ENCODE results near the gene CPEB4.

Gene CPEB4

DNA sequence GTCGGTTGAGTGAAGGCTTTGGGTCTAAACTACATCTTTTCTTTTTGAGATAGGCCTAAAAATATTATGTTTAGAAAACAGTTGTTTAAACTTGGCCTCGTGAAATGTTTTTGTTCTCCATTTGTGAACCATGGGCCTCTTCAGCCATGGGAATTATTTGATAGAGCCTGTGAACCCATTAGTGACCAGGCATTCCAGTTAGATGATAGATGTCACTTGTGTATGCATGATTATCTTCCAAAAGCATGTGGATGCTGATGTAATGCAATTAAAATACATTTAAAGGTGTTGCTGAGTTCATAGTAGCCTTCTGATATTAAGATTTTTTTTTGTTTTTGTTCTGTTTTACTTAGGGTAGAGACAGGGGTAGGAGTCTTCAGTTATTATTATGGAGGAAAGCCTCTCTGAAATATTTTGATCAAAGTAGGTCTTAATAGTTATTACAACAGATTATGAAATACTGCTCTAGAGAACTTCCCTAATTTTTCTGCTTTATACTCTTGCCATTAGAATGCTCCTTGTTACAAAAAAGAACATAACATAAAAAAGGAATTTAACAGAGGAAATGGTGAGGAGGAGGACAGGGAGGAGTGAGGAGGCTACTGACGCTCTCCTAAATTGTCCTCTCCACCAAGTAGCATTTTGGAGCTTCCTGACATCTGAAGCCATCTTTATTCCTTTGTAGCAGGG lies 32.9 kb downstream of the CPEB4 start:
- DNase-seq (ENCODE audit: insufficient read length, low spot score) (no peak), FAIRE-seq (no peak)
- no peak for TF ChIP-seq POLR2A (IDR thresholded peaks at IDR 0.05; ENCODE audit: low read depth, low read length)

DNA sequence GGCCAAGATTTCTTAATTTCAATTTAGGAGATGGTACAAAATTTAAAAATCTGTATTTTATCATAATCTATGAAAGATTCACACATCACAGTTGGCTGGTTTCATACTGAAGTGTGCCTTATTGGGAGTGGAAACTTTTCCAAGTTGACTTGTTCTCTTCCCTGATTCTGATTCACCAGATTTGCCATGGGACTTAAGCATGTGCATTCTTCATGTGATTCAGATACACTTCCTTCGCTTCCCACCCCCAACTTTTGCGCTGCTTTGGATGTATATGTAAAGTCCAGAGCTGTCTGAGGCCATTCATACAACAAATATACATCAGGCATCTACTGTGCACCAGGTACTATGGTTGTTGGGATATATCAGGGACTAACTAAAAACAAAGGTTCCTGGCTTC lies 34.4 kb downstream of the CPEB4 start:
- FAIRE-seq (no peak), DNase-seq (ENCODE audit: insufficient read length, low spot score) (no peak)
- no peak for TF ChIP-seq POLR2A (IDR thresholded peaks at IDR 0.05; ENCODE audit: low read depth, low read length)

DNA sequence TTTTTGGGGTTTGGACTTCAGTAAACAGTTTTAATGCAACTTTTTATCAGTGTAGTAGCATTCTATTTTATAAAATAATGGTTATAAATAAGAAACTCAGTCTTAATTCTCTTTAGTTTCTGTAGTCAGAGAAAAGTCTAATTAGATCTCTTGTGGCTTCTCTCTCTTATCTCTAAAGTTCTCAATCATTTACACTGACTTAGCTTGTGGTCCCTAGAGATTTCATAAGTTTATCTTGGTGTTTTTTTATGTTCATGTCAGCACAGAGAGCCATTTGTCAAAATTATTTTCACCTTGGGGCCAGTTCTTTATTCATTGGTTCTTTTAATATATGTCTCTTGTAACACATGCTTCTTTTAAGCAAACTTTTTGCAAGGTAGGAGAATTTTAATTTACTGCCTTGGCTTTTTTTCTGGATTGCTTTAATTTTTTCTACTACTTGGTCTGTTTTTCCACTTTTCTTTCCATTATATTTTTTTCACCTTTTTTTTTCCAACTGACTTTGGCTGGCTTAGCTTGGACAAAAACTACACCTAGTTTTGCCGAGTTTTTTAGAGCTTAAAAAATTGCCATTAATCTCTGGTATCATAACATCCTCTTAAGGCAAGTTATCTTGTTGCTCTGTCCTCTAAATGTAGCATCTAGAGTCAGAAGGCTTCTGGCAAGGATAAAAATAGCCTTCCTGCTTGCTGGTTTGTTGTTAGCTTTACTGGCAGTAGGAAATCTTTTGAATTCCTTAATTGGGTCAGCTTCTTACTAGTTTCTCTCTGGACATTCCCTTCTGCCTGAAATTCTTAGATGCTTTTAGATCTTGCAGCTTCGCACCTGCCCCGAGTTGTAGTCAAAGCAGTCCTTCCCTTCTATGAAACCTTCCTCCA lies 35.3 kb downstream of the CPEB4 start:
- no peak for FAIRE-seq
- no peak for TF ChIP-seq POLR2A (IDR thresholded peaks at IDR 0.05; ENCODE audit: low read depth, low read length)
- DNase-seq (ENCODE audit: insufficient read length, low spot score) = no peak

DNA sequence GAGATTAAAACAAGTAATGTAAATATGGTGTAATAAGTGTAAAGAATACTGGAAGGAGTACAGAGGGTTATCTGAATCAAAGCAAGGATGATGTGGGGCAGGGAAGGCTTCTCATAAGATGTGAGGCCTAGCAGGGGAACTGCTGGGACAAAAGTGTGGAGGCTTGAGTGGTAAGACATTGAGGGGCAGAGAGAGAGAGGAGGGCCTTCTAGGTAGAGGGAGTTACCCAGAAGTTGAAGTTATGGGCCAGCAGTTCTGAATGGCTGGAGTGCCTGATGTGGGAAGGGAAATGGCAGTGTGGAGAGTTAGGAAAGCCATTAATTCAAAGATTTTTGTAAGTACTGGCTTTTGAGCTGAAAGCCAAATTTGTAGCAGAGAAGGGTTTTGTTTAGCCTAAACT lies 36.8 kb downstream of the CPEB4 start:
- DNase-seq (ENCODE audit: insufficient read length, low spot score) (no peak), FAIRE-seq (no peak)
- TF ChIP-seq POLR2A (IDR thresholded peaks at IDR 0.05; ENCODE audit: low read depth, low read length) = no peak

DNA sequence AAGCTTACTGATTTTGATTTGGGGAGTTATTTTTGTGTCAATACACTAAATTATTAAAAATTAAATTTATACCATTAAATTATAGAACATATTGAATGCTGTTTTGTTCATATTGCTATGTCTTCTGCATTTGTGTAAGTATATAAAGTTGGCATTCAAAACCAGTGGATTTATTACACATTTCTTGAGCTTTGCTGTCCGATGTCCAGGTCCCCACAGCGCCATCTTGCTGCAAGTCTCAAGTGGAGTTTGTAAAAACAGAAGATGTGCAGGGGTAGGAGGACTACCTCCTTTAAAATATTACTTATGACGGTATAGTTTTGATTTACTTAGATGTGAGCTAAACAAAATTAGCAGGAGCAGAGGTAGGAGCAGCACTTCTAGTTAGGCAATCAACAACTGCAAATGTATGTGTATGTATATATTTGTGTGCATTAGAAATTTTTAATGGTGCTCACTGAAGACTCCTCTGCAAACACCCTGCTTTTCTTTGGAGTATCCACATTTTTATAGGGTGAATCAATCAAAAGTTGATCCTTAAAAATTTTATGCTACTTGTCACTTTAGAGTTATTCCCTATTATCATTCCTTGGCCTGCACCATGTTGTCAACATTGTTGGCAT lies 37.4 kb downstream of the CPEB4 start:
- DNase-seq (ENCODE audit: insufficient read length, low spot score) (no peak), FAIRE-seq (peak; percentile 23)
- no peak for TF ChIP-seq POLR2A (IDR thresholded peaks at IDR 0.05; ENCODE audit: low read depth, low read length)

DNA sequence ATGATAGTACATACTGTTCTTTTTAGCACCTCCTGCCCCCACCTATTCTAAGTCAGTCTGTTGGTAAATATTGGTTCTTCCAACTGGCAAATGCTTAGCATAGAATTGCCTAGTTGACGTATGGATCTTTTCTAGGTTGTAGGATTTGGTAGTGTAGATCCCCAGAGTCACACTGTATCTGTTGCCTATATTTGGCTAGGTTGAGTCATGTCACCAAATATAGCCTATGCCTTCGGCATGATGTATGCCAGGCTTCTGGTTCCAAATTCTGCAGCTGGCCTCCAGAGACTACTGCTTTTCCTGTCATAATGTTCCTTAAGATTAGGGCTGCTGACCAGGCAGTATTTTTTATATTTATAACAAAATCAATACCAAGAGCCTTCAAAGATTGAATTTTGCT lies 38.2 kb downstream of the CPEB4 start:
- DNase-seq (ENCODE audit: insufficient read length, low spot score) (no peak), FAIRE-seq (no peak)
- TF ChIP-seq POLR2A (IDR thresholded peaks at IDR 0.05; ENCODE audit: low read depth, low read length) = no peak

DNA sequence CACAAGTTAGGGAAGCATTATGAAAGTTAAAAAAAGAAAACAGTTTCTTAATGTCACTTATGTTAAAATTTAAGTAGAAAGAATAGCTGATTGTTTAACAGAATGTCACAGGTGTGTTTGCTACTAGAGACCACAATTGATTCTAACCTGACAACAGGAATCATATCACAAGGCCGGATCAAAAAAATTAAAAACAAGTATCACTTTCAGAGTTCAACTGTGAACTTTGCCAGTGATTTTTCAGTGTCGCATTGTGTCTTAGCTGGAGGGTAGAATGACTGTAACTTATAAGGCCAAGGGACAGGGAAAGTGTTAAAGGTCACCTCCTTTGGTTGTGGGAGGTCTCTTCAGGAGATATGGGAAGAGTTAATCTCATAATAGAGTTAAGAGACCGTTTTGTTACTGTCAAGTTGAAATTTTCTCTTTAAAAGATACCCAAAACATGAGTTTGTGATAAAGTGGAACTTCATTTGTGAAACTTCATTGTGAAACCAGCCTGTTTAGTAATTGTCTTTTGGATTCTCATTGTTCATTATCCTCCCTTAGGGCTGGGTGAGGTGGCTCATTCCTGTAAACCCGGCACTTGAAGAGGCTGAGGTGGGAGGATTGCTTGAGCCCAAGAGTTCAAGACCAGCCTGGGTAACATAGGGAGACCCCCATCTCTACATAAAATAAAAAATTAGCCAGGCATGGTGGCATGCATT lies 40.9 kb downstream of the CPEB4 start:
- no peak for TF ChIP-seq POLR2A (IDR thresholded peaks at IDR 0.05; ENCODE audit: low read depth, low read length)
- no peak for DNase-seq (ENCODE audit: insufficient read length, low spot score)
- no peak for FAIRE-seq

DNA sequence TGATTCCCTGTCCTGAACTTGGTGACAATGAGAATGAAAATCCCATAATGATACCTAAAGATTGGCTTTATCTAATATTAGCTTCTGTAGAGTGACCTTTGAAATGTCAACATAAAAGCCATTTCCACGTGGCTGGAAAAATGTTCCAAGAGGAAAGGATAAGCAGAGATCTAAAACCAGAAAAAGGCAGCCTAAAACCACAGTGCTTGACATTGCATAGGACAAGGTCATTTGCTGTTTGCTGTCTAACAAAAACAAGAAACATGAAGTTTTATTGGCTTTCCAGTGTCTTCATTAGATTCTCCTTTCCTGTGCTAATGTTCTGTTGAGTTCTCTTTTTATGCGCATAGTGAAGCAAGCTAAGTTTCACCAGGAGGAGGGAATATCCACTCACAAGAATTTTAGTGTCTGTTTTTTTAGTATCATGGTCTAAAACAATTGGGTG lies 44.6 kb downstream of the CPEB4 start:
- TF ChIP-seq POLR2A (IDR thresholded peaks at IDR 0.05; ENCODE audit: low read depth, low read length) = no peak
- FAIRE-seq = no peak
- DNase-seq (ENCODE audit: insufficient read length, low spot score) = no peak

DNA sequence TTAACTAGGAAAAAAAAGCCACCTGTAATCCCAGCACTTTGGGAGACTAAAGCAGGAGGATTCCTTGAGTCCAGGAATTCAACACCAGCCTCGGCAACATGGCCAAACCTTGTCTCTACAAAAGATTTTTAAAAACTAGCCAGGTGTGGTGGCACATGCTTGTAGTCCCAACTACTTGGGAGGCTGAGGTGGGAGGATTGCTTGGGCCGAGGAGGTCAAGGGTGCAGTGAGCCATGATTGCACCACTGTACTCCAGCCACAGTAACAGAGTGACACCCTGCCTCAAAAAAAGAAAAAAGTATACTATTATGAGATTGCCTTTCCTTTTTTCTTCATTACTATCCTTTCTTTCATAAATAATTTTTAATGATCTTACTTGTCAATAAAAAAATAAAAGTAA lies 45.8 kb downstream of the CPEB4 start:
- TF ChIP-seq POLR2A (IDR thresholded peaks at IDR 0.05; ENCODE audit: low read depth, low read length) = no peak
- FAIRE-seq (no peak), DNase-seq (ENCODE audit: insufficient read length, low spot score) (no peak)

DNA sequence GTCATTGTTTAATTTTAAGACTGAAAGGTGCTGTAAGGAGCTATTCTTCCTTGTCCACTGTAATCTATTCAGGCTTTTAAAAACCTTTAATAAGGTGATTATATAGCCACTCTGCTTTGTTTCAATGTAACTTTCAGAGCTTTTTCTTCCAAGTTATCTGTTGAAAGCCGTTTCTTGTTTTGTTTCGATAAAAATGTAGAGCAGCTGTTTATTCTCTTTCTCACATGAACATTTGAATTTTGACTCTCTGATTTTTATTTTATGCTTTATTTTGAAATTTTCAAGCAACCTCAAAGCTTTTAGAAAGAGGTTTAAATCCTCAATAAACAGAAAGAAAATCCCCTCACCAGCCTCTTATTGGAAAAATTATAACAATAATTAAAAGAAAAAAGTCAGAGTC lies 47.2 kb downstream of the CPEB4 start:
- FAIRE-seq = no peak
- TF ChIP-seq POLR2A (IDR thresholded peaks at IDR 0.05; ENCODE audit: low read depth, low read length) = no peak
- no peak for DNase-seq (ENCODE audit: insufficient read length, low spot score)

DNA sequence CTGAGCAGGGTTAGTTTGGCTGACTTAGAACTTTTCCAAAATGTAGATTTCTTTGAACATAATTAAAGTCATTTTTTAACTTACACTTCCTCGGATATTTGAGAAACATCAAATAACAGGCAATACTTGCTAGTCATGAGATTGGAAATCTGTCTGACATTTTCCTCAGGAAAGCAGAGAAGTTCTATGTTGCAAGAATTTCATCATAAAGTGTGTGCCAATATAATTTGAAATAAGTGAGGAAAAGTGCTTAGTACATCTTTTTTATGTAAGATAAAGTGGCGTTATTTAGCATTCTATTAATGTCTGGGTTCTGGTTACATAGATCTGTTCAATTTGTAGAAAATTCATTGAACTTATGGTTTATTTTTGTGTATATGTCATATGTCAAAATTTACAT lies 52.1 kb downstream of the CPEB4 start:
- FAIRE-seq (no peak), DNase-seq (ENCODE audit: insufficient read length, low spot score) (no peak)
- TF ChIP-seq POLR2A (IDR thresholded peaks at IDR 0.05; ENCODE audit: low read depth, low read length) = no peak

DNA sequence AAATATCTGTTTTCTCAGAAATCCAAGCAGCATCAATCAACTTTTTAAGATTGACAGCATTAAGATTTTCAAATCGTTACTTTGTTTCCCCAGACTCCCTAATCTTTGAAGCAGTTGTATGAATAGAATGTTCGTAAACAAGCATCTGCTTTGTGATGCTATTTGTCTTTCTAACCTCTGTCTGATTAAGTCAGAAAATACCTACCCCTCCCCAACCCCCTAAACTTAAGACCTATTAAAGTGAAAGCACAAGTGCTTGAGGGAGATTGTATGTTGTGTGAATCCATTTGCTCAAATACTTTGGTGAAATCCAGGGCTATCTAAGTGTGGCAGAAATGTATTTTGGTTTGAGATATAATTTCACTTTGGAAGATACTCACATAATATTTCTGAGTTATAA lies 53.0 kb downstream of the CPEB4 start:
- no peak for FAIRE-seq
- no peak for TF ChIP-seq POLR2A (IDR thresholded peaks at IDR 0.05; ENCODE audit: low read depth, low read length)
- no peak for DNase-seq (ENCODE audit: insufficient read length, low spot score)

DNA sequence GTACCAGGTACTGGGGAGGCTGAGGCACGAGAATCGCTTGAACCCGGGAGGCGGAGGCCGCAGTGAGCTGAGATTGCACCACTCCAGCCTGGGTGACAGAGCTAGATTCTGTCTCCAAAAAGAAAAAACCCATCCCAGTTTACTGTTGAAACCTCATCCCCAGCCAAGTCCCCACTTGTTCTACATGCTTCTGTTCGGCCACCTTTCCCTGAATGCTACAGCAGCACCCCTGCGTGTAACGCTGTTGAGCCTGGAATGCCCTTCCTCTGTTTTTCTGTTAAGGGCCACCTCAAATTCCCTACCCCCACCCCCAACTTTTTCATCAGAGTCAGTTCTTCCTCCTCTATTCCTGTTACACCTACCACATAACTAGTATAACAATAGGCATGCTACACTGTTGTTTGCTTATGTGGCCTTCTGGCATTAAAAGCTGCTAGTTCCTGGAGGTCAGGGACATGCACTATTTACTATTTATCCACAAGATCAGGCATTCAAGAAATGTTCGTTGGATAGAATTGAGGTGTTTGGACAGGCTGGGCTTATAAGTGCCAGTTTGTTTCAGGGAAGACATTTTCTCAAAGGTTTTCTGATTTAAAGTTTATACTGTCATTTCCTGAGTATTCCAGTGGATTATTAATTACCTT lies 53.7 kb downstream of the CPEB4 start:
- TF ChIP-seq POLR2A (IDR thresholded peaks at IDR 0.05; ENCODE audit: low read depth, low read length) = no peak
- FAIRE-seq (peak; percentile 43), DNase-seq (ENCODE audit: insufficient read length, low spot score) (no peak)
